Right lung (tissue), 10 donors: ENCODE data around the gene SNRNP48. TPM values are rescaled to one million over a fixed set of nuclear protein-coding genes. Genes with fewer than 3 reads are reported as not detected.
A peak's percentile ranks its signal among the peaks of the same experiment; 100 is the strongest.

Experiments
- DNase-seq, 2 donors: peaks; one replicate each; pipeline ENCODE4 v3.0.0-alpha.2; 2013
- long read RNA-seq, 8 donors: transcript quantifications; one replicate each; lab custom pipeline, GENCODE V29; 2026
- polyA plus RNA-seq, 5 donors: library from polyadenylated mRNA; unstranded; fragments of 120-200 nt; gene quantifications; one replicate each; pipeline versions ENCODE4 v1.2.1 to v1.2.3, GENCODE V29; 2013; ENCODE audit warnings: inconsistent platforms in 1 of 5, low replicate concordance in 1 of 5; ENCODE audit not compliant: insufficient read length in 5 of 5, insufficient read depth in 1 of 5

The SNRNP48 gene
- polyA plus RNA-seq, result 10 to 100 TPM; 18.6 to 35.2 (median 27.1) TPM
- long read RNA-seq, donor 1, full-length matches to known transcripts, result 9 of 9 reads
- long read RNA-seq, donor 1, partial matches to known transcripts, result 0 of 9 reads
- long read RNA-seq, donor 1, other reads (novel, unspliced or antisense), result 0 of 9 reads
- long read RNA-seq, donor 2, full-length matches to known transcripts, result 4 of 4 reads
- long read RNA-seq, donor 2, partial matches to known transcripts, result 0 of 4 reads
- long read RNA-seq, donor 2, other reads (novel, unspliced or antisense), result 0 of 4 reads
- long read RNA-seq, donor 3, partial matches to known transcripts, result 0 of 3 reads
- long read RNA-seq, donor 3, other reads (novel, unspliced or antisense), result 0 of 3 reads
- long read RNA-seq, donor 4, result 0 reads
- long read RNA-seq, donor 5, full-length matches to known transcripts, result 13 of 13 reads
- long read RNA-seq, donor 5, partial matches to known transcripts, result 0 of 13 reads
- long read RNA-seq, donor 5, other reads (novel, unspliced or antisense), result 0 of 13 reads
- long read RNA-seq, donor 6, full-length matches to known transcripts, result 8 of 13 reads
- long read RNA-seq, donor 6, partial matches to known transcripts, result 5 of 13 reads
- long read RNA-seq, donor 6, other reads (novel, unspliced or antisense), result 0 of 13 reads
- long read RNA-seq, donor 7, full-length matches to known transcripts, result 10 of 10 reads
- long read RNA-seq, donor 7, partial matches to known transcripts, result 0 of 10 reads
- long read RNA-seq, donor 7, other reads (novel, unspliced or antisense), result 0 of 10 reads
- long read RNA-seq, donor 8, full-length matches to known transcripts, result 8 of 8 reads
- long read RNA-seq, donor 8, partial matches to known transcripts, result 0 of 8 reads
- long read RNA-seq, donor 8, other reads (novel, unspliced or antisense), result 0 of 8 reads

GRCh38 chr6:7589949-7590917 is at the start of gene SNRNP48:
Gene SNRNP48, plus strand, starts transcription at chr6:7590198. Its CDS starts 60 bp downstream, at chr6:7590258.
- peak; percentile 91 to 93 for DNase-seq

DNA sequence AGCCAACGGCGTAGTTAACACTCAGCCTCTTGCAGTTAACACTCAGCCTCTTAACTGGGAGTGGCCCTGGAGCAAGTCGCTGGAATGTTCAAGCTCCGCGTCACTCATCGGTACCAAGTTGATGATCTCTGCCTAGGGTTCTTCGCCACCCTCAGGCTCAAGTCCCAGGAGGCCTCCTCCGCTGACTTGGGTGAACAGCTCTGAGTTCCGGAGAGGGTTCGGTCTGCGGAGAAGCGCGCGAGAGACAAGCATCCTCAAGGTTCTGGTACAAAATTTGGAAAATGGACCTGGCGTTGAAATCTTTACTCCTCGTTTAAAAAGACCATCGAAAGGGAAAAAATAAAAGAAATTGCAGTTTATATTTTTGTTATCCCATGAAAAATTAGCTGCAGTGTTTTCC is 49.4 kb upstream of the SNRNP48 start:
- no peak for DNase-seq

DNA sequence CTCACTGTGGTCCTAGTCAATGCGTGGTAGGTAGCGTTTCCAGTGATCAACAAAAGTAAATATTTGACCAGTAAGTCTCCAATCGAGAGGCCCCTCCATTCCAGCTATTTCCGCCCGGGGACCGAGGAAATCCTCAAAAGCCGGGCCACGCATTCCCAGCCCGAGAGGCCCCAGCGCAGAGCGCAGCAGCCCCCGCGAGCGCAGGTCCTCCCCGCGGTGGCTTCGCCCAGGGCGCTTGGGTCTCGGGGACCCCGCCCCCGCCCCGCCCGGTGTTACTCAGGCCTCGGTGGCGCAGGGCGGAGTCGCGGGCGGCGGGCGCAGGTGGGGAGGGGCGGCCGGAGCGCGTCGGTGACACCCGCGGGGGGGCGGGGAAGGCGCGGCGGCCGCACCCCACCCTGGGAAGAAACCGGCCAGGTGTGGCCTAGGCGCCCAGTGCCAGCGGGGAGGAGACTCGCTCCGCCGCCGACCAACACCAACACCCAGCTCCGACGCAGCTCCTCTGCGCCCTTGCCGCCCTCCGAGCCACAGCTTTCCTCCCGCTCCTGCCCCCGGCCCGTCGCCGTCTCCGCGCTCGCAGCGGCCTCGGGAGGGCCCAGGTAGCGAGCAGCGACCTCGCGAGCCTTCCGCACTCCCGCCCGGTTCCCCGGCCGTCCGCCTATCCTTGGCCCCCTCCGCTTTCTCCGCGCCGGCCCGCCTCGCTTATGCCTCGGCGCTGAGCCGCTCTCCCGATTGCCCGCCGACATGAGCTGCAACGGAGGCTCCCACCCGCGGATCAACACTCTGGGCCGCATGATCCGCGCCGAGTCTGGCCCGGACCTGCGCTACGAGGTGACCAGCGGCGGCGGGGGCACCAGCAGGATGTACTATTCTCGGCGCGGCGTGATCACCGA is 48.6 kb upstream of the SNRNP48 start, which contains the start of gene DSP:
DSP (plus strand) TSS at position 497 of the 890 bp plus-strand sequence; CDS start at position 742, 245 bp downstream.
- DNase-seq, result peak; percentile 46 to 55

GRCh38 chr6:7542065-7542873 is 47.7 kb upstream of the SNRNP48 start:
- DNase-seq, result no peak

GRCh38 chr6:7542874-7543624 is 46.9 kb upstream of the SNRNP48 start:
- DNase-seq, result peak in 1 of 2 donors; percentile 48

- no peak for DNase-seq
Observed at GRCh38 chr6:7543789-7544424, 46.1 kb upstream of the SNRNP48 start.

- no peak for DNase-seq
Observed at GRCh38 chr6:7544597-7544996, 45.4 kb upstream of the SNRNP48 start.

GRCh38 chr6:7545316-7546019 is 44.5 kb upstream of the SNRNP48 start:
- DNase-seq, result no peak

- DNase-seq, result no peak
Observed at GRCh38 chr6:7546020-7546369, 44.0 kb upstream of the SNRNP48 start.

DNA sequence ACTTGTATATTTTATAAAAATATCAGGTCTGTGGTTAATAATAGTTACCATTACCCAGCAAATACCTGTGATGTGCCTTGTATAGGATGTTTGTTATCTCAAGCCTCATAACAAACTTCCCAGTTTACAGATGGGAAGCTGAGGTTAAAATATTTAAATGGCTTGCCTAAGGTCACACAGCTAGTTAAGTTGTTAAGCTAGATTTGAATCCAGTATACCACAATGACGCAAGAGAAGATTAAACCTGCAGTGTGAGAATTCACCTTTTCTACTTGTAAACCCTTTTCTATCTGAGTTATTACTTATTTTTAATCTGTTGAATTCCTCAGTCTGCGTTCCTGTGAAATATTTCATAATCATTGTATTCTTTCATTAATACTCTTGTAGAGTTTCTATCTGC is 43.6 kb upstream of the SNRNP48 start:
- DNase-seq, result no peak

GRCh38 chr6:7546896-7547295 is 43.1 kb upstream of the SNRNP48 start:
- no peak for DNase-seq

DNA sequence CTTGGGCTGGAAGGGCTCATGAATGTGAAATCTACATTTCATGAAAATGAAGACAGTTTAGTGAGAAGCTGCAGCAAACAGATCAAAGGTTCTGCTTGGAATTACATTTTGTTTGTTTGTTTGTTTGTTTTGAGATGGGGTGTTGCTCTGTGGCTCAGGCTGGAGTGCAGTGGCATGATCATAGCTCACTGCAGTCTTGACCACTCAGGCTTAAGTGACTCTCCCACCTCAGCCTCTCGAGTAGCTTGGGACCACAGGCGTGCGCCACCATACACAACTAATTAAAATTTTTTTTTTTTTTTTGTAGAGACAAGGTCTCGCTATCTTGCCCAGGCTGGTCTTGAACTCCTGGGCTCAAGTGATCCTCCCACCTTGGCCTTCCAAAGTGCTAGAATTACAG is 42.7 kb upstream of the SNRNP48 start:
- no peak for DNase-seq

DNA sequence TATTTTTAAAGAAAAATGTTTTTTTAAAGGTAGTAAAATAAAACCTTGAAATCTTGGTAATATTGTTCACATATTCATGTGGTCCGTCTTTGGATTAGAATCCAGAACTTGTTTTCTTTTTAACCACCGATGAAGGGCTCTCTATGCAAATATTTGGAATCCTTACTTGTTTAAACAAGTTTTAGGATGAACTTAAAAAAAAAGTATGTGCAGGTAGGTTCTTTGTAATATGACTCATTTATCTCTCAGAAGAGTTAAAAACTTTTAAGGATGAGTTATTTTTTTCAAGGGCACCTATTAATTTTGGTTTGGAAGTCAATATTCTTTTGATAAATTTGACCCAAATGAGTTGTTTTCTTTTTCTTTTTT is 39.6 kb upstream of the SNRNP48 start:
- no peak for DNase-seq

- DNase-seq, result no peak
Observed at GRCh38 chr6:7554533-7555275, 35.3 kb upstream of the SNRNP48 start.

GRCh38 chr6:7555671-7556070 is 34.3 kb upstream of the SNRNP48 start:
- DNase-seq, result no peak

DNA sequence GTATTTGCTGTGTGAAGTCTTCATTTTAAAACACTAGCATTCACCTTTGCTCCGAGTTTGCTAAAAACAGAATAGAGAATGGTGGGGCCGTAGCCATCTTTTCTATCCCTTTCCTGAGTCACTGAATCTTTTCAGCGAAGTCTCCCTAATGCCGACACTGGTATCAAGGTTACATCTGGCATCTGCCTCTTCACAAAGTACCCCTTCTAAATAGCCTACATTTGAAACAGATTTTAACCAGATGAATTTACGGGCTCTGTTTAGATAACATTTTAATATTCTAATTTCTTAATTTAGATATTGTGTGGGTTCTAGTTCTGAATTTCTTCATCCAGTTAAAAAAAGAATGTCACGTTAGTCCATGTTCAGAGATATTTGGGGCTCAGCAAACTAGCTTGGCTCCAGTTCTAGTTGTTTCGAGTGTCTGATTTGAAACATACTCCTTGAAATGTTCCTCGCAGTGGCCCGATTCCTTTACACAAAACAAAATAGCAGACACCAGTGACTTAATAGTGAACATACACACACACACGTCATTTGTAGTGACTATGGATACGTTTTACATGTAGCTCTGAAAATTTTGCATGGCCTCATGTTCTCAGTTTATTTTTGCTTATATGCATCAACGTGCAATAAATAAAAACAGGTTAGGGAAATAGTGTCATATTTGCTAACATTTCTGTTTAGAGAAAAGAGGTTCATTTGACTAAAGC is 33.4 kb upstream of the SNRNP48 start:
- no peak for DNase-seq
